ENCODE measurements around the gene OVCA2.
"Not testable (repeated sequence)": the region's sequence is repeated elsewhere in the genome, so short reads cannot be mapped to it uniquely, and the experiment has no call there.

The OVCA2 gene

DNA sequence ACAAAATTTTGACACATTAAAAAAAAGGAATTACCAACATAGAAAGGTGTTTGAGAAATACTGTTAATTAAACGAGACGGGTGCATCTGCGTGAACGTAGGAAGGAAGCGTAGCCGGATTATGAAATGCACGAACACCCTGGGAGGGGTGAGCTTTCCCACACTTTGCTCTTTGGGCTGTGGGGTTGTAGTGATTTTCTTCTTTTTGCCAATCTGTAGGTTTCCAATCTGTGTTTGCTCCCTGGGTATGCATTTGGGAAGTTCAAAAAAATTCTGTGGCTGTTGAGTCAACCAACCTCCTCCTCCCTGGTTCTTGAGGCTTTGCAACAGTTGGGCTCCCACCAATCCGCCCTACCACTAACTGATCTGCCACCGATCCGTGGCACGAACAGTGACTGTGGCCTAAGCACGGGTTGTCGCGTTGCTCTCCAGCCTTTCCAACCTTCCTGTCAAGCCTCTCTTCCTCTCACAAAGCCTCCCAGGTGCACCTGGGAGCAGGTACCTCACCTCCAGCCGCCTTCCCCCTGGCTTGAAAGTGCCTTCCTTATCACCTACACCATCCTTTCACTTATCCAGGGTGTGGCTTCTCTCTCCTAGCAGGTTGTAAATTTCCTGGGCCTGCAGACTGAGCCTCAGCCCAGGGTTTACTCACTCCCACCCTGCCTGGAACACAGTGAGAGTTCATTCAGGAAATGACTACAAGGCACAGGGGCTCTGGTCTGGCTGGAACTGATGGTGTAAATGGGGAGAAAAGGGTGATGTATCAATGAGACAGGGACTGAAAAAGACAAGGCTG, 33.3 kb upstream of the OVCA2 start:
- Mint-ChIP-seq H3K4me1 (ENCODE audit: low read depth) (no peaks in the 10 kb centered on the region), H3K36me3 (ENCODE audit: low read depth) (no peaks in the 10 kb centered on the region), H3K4me3 (no peak overlapping the region), H3K9me3 (no peaks in the 10 kb centered on the region), H3K27me3 (no peaks in the 10 kb centered on the region), H3K27ac (no peak overlapping the region)

DNA sequence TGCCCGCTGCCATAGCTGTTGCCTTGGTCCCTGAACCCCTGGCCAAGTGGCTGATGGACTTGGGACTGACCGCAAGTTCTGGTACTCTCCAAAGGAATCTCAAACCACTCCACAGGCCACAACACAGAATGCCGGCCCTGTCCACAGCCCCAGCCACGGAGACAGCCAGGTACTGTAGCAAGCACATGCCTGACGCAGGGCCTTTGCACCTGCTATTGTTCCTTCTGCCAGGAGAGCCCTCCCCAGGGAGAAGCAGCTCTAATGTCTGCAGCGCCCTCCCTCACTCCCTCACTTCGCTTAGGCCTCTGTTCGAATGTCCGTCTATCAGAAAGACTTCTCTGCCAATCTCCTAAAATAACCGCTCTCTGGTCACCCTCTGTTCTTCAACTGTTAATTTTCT, 32.1 kb upstream of the OVCA2 start:
- Mint-ChIP-seq H3K9me3 (peaks cover 3% of the 10 kb centered on the region), H3K36me3 (ENCODE audit: low read depth) (no peaks in the 10 kb centered on the region), H3K27ac (no peak overlapping the region), H3K4me3 (no peak overlapping the region), H3K4me1 (ENCODE audit: low read depth) (no peaks in the 10 kb centered on the region), H3K27me3 (peaks cover 2% of the 10 kb centered on the region)

DNA sequence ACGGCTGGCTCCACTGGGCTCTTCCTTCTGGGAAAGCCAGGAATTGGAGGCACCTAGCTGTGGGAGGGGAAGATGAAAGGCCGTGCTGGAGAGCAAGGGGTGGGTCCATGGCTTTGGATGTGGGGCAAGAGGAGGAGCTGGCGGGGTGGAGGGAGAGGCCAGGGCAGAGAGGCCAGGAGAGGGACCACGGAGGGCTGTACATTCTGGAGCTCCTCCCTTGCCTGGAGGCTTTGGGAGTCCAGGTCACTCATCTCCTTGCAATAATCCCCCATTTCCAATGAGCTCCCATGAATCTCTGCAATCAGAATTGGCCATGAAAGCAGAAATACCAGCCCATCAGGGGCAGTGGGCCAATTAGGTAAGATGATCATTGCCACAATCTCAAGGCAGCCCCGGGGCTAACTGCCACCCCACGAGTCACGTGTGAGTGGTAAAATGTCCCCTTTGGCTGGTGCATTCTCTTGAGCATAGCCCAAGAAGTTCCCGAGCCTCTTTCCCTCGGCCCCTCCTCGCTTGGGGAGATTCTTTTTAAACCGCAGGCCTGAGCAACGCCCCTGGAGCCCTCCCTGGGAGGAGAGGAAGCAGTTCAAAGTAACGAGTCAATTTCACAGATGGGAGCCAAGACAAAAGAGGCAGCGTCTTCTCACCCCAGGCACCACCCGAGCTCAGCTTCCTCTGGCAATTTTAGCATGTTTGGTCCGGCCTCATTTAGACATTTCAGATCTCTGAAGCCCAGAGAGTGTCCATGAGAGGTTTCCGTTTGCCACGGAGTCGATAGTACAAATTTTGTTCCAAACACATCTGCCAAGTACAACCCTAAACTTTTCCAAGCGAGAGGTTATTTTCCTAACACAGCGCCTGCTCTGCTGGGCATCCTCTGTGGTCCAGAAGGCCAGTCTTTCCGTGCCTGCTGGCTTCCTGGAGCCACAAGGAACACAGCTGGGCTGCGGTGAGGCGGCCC, 30.1 kb upstream of the OVCA2 start:
- Mint-ChIP-seq H3K36me3 (ENCODE audit: low read depth) (no peaks in the 10 kb centered on the region), H3K9me3 (peaks cover 3% of the 10 kb centered on the region), H3K4me3 (no peak overlapping the region), H3K4me1 (ENCODE audit: low read depth) (no peaks in the 10 kb centered on the region), H3K27ac (no peak overlapping the region), H3K27me3 (peaks cover 8% of the 10 kb centered on the region)

DNA sequence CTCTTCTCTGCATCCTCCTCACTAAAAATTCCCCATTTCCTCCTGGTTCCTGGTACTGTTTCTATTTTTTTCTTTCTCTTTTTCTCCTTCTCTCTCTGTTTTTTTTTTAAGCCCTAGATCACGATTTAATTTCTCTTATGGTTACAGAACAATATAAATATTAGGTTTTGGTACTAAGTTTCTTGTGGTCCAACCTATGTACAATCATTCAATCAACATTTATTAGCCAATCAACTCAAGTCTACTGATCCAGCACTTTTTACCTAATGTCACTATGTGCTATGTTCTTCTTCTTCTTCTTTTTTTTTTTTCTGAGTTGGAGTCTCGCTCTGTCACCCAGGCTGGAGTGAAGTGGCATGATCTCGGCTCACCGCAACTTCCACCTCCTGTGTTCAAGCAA, 29.3 kb upstream of the OVCA2 start:
- Mint-ChIP-seq H3K4me1 (ENCODE audit: low read depth) (no peaks in the 10 kb centered on the region), H3K9me3 (peaks cover 3% of the 10 kb centered on the region), H3K27ac (no peak overlapping the region), H3K4me3 (no peak overlapping the region), H3K36me3 (ENCODE audit: low read depth) (no peaks in the 10 kb centered on the region), H3K27me3 (peaks cover 8% of the 10 kb centered on the region)

DNA sequence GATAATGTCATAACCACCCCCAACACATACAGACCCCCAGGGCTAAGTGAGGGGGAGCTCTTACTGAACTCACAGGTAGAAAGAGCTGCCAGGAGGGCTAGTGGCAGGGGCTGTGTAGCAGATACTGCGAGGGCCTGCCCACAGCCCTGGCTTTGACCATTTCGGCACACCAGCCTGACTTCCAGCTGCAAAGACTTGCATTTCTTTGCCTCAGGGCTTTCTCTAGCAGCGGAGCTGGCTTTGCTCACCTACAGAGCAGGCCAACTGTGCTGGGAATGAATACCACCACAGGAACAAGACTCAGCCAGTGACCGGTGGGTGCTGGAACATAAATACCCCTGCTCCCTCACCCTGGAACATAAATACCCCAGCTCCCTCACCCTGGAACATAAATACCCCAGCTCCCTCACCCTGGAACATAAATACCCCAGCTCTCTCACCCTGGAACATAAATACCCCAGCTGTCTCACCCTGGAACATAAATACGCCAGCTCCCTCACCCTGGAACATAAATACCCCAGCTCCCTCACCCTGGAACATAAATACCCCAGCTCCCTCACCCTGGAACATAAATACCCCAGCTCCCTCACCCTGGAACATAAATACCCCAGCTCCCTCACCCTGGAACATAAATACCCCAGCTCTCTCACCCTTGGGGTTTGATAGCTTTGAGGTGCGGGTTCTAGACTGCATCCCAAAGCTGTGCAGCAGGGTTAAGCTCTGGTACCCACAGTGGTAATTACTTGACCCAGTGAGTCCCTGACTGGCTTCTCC, 28.4 kb upstream of the OVCA2 start:
- H3K27ac Mint-ChIP-seq; H3K36me3 Mint-ChIP-seq (ENCODE audit: low read depth): not testable (repeated sequence)

DNA sequence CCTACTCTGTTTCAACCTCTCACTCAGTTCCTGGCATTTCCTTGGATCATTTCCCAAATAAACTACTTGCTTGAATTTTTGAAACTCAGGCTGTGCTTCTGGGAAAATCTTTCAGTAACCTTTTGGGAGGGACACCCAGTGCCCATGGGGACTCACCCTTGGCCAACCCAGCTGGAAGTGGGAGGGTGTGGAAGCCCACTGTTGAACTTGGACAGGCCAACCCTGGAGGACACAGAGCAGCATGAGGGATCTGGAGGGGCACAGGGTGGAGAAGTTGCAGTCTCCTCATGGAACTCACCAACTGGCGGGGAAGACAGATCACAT, 27.9 kb upstream of the OVCA2 start:
- Mint-ChIP-seq H3K27me3 (peaks cover 12% of the 10 kb centered on the region), H3K9me3 (peaks cover 3% of the 10 kb centered on the region), H3K36me3 (ENCODE audit: low read depth) (no peaks in the 10 kb centered on the region), H3K27ac (no peak overlapping the region), H3K4me1 (ENCODE audit: low read depth) (no peaks in the 10 kb centered on the region), H3K4me3 (no peak overlapping the region)

More for the DNA sequence above, 28.4 kb upstream of the OVCA2 start:
- peaks cover 10% of the 10 kb centered on the region for H3K27me3 Mint-ChIP-seq
- not testable (repeated sequence) for H3K4me3 Mint-ChIP-seq; H3K4me1 Mint-ChIP-seq (ENCODE audit: low read depth); H3K9me3 Mint-ChIP-seq

DNA sequence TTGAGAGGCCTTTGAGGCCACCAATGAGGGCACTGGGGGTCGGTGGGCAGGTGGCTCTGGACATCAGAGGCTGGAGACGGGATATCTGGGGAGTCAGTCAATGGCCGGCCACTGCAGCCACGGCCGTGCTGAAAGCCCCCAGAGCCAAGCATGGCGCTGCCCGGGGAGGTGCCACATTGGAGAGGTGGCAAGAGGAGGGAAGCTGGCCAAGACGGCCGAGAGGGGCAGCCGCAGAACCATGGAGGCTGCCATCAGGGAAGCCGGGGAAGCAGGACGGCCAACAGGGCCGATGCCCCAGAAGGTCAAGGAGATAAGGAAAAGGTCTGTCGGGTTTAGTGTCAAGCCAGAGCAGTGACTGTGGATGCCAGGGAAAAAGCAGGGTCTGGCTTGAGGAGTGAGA, 26.5 kb upstream of the OVCA2 start:
- Mint-ChIP-seq H3K27ac (no peak overlapping the region), H3K9me3 (peaks cover 3% of the 10 kb centered on the region), H3K4me1 (ENCODE audit: low read depth) (no peaks in the 10 kb centered on the region), H3K4me3 (no peak overlapping the region), H3K36me3 (ENCODE audit: low read depth) (no peaks in the 10 kb centered on the region), H3K27me3 (peaks cover 17% of the 10 kb centered on the region)

DNA sequence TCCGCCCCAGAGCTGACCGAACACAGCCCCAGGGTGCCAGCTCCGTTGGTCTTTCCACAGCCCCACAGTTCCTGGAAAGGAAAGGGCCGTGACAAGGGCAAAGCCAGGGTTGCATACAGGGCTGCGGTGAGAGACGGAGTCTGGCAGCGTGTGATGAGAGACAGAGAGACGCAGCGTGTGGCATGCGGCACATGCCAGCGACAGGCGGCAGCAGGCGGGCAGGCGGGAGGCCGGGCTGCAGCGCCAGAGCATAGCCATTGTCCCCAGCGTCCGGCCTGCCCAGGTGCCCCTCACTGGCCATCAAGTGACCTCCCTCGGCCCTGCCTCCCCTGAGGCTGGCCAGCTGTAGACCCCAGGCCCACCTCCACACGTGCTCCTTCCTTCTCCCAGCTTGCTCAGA, 25.3 kb upstream of the OVCA2 start:
- Mint-ChIP-seq H3K36me3 (ENCODE audit: low read depth) (no peaks in the 10 kb centered on the region), H3K9me3 (peaks cover 3% of the 10 kb centered on the region), H3K27me3 (peaks cover 21% of the 10 kb centered on the region), H3K27ac (no peak overlapping the region), H3K4me1 (ENCODE audit: low read depth) (no peaks in the 10 kb centered on the region), H3K4me3 (no peak overlapping the region)

DNA sequence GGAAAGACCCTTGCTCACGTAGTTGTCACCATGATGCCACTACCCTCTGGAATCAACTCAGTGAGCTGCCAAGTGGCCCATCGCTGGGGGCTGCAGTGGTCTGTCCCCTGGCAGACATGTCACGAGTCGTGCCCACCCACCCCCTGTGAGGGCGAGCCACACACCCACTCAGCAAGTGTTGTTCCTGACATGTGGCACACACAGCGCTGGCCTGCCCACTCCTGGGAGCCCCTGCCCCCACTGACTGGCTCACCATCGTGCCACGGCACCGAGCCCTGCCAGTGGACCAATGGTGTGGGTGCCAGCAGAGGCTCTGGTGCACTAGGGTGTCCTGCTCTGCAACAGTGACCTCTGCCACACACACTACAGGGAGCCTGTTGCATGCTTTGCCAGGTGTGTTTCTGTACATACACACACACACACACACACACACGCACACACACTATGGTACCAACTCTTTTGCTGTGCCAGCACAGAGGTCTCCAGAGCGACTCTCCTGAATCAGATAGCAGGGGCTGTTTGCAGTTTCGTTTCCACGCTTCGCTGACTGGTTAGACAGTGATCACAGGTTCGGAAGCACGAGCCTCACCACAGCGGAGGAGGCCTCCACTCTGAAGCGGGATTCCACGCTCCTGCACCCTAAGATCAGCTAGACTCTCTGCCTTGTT, 24.4 kb upstream of the OVCA2 start:
- Mint-ChIP-seq H3K4me3 (no peak overlapping the region), H3K4me1 (ENCODE audit: low read depth) (no peaks in the 10 kb centered on the region), H3K9me3 (peaks cover 3% of the 10 kb centered on the region), H3K36me3 (ENCODE audit: low read depth) (no peaks in the 10 kb centered on the region), H3K27ac (no peak overlapping the region), H3K27me3 (peaks cover 22% of the 10 kb centered on the region)

DNA sequence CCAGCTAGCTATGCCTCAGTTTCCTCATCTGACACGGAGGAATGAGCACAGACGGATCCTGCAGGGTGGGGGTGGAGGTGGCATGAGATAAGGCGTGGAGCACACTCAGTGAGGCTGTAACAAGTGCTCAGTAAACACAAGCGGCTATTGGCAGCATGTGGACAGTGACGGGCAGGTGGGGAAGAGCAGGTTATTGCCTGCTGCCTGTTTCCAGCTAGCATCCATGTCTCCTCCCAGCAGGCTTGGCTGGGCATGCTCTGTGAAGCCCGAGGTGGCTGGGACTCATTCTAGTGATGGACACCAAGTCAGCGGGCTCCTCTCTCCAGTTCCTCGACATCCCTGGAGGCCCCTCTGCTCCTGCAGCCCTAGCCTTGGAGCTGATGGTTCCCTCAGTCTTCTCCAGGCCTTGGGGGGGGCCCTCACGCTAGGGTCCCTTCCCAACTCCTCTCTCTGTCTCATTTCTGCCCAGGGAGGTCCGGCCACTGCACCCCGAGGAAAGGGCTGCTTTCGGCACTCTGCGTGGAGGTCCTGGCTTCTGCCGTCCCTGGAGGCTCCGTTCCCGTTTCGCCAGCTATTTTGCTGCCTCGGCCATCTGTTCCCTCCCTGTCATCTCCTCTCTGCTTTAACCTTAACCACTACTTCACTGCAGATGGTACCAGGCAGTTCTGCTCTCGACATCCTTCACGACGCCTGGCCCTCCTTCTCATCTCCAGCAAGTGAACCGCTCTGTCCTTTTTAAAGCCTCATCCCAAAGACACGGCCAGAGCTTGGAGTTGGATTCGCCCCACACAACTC, 22.9 kb upstream of the OVCA2 start:
- H3K27ac Mint-ChIP-seq: no peak overlapping the region
- no peak overlapping the region for H3K4me3 Mint-ChIP-seq
- no peaks in the 10 kb centered on the region for H3K4me1 Mint-ChIP-seq (ENCODE audit: low read depth)
- peaks cover 3% of the 10 kb centered on the region for H3K9me3 Mint-ChIP-seq
- H3K36me3 Mint-ChIP-seq (ENCODE audit: low read depth): no peaks in the 10 kb centered on the region
- H3K27me3 Mint-ChIP-seq: peaks cover 28% of the 10 kb centered on the region

DNA sequence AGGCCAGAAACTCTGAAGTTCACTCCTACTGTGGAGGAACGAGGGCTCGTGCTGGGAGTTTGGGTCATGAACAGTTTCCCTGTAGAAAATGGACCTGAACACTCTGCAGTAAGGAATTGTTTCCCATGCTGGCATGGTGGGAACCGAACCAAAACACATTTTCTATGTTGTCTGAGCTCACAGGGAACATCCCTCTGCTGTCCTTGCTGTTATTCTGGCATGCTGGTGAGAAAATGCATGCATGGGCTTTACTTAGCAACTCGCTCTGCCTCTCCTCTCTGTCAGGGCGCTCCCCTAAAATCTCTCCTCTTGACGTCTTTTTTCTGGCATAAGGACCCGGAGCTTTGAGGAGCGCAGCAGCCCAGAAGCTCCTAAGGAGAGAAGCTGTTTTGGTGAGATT, 22.1 kb upstream of the OVCA2 start:
- Mint-ChIP-seq H3K4me1 (ENCODE audit: low read depth) (peaks cover 3% of the 10 kb centered on the region), H3K9me3 (no peaks in the 10 kb centered on the region), H3K27me3 (peaks cover 30% of the 10 kb centered on the region), H3K36me3 (ENCODE audit: low read depth) (no peaks in the 10 kb centered on the region), H3K4me3 (no peak overlapping the region), H3K27ac (no peak overlapping the region)

DNA sequence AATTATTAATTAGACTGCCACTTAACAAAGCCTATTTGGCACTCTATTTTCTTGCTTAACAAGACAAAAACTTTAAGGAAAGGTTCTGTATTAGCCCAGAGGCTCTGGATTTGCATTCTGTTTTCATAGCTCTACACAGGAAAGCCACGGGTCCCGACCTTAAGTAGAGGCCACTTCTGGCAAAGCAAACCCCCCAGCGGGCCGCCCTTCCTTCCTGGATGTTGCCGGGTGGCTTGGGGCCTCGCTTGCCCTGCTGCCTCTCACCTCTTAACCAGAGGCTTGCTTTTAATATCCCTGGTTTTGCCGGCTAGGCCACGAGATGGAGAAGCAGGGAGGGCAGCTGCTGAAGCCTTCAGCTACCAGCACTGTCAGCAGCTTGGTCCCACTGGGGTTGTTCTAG, 21.1 kb upstream of the OVCA2 start:
- peaks cover 8% of the 10 kb centered on the region for H3K4me1 Mint-ChIP-seq (ENCODE audit: low read depth)
- H3K27ac Mint-ChIP-seq: no peak overlapping the region
- H3K4me3 Mint-ChIP-seq: no peak overlapping the region
- H3K36me3 Mint-ChIP-seq (ENCODE audit: low read depth): no peaks in the 10 kb centered on the region
- peaks cover 25% of the 10 kb centered on the region for H3K27me3 Mint-ChIP-seq
- H3K9me3 Mint-ChIP-seq: no peaks in the 10 kb centered on the region

DNA sequence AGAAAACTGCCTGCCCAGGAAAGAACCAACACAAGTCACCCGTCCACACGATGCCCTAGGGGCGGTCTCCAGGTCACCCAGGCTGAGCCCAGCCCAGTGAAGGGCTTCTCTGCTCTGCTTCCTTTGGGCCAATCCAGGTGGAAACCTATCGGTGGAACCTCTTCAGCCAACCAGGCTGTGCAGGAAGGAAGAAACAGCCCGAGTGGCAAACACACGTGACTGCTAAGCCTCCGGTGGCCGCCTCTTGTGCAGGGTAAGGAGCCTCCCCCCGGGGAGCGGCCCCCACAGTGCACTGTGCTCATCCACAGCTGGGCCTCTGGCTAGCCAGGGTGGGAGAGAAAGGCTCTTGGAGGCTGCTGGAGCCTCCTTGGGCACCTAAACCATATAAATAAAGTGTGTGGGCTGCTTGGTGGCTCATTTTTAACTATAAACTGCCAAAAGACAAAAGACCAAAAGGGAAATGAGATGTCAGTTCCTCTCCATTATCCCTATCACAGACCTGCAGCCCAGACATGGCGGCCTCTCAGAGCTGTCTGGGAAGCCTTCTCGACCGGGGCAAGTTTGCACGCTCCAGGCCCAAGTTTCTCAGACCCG, 19.1 kb upstream of the OVCA2 start:
- Mint-ChIP-seq H3K27me3 (peaks cover 42% of the 10 kb centered on the region), H3K4me3 (no peak overlapping the region), H3K4me1 (ENCODE audit: low read depth) (peaks cover 17% of the 10 kb centered on the region)

DNA sequence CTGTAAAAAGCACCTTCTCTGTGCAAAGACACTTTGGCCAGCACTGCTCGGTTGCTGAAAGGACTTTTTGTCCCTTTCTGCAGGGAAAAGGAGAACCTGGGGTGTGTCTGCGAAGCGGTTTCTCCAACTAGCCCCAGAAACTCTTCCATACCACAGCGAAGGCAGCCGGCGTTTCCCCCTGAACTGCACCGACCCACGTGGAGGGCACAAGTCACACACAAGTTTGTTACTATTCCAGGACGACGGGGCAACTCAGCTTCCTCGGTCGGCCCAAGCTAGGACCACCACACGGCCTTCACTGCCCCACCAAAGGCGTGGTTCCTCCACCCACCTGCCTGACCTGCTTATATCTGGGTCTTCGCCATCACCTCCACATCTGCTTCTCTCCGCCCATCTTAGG, 18.6 kb upstream of the OVCA2 start:
- no peak overlapping the region for H3K4me3 Mint-ChIP-seq
- no peak overlapping the region for H3K27ac Mint-ChIP-seq
- no peaks in the 10 kb centered on the region for H3K36me3 Mint-ChIP-seq (ENCODE audit: low read depth)
- H3K4me1 Mint-ChIP-seq (ENCODE audit: low read depth): peaks cover 19% of the 10 kb centered on the region
- H3K27me3 Mint-ChIP-seq: peaks cover 43% of the 10 kb centered on the region
- no peaks in the 10 kb centered on the region for H3K9me3 Mint-ChIP-seq

More for the DNA sequence above, 19.1 kb upstream of the OVCA2 start:
- H3K36me3 Mint-ChIP-seq (ENCODE audit: low read depth): no peaks in the 10 kb centered on the region
- no peak overlapping the region for H3K27ac Mint-ChIP-seq
- no peaks in the 10 kb centered on the region for H3K9me3 Mint-ChIP-seq
